ENCODE measurements around the gene ARHGEF7.

DNA sequence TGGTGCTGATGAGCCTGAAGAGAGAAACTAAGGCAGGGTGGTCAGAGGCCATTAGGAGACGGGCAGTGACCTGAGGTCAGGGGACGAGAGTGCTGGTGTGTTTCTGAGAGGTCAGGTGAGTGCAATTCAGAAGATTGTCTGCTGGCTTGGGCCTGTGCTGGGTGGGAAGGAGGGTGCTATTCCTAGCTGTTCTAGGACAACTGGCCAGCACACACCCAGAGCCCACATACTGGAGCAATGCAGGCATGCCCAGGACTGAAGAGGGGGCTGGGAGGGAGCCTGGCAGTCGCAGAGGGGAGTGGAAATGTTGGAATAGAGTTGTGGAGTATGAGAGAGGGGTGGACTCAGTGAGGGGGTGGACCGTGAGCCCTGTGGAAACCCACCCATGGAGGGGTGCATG lies 16.5 kb downstream of the ARHGEF7 start:
- TF ChIP-seq FOXK1 (CRISPR knock-in tag; IDR thresholded peaks at IDR 0.05) (no peak), GRHL2 (CRISPR knock-in tag; IDR thresholded peaks at IDR 0.05; ENCODE audit: insufficient replicate concordance, severe bottlenecking) (no peak), ZNF232 (CRISPR knock-in tag; IDR thresholded peaks at IDR 0.05) (no peak), NR2C2 (CRISPR knock-in tag; IDR thresholded peaks at IDR 0.05) (no peak)
- TF ChIP-seq, protein P1, sequence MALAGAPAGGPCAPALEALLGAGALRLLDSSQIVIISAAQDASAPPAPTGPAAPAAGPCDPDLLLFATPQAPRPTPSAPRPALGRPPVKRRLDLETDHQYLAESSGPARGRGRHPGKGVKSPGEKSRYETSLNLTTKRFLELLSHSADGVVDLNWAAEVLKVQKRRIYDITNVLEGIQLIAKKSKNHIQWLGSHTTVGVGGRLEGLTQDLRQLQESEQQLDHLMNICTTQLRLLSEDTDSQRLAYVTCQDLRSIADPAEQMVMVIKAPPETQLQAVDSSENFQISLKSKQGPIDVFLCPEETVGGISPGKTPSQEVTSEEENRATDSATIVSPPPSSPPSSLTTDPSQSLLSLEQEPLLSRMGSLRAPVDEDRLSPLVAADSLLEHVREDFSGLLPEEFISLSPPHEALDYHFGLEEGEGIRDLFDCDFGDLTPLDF (CRISPR knock-in tag; IDR thresholded peaks at IDR 0.05): no peak
- TF ChIP-seq, protein P2, sequence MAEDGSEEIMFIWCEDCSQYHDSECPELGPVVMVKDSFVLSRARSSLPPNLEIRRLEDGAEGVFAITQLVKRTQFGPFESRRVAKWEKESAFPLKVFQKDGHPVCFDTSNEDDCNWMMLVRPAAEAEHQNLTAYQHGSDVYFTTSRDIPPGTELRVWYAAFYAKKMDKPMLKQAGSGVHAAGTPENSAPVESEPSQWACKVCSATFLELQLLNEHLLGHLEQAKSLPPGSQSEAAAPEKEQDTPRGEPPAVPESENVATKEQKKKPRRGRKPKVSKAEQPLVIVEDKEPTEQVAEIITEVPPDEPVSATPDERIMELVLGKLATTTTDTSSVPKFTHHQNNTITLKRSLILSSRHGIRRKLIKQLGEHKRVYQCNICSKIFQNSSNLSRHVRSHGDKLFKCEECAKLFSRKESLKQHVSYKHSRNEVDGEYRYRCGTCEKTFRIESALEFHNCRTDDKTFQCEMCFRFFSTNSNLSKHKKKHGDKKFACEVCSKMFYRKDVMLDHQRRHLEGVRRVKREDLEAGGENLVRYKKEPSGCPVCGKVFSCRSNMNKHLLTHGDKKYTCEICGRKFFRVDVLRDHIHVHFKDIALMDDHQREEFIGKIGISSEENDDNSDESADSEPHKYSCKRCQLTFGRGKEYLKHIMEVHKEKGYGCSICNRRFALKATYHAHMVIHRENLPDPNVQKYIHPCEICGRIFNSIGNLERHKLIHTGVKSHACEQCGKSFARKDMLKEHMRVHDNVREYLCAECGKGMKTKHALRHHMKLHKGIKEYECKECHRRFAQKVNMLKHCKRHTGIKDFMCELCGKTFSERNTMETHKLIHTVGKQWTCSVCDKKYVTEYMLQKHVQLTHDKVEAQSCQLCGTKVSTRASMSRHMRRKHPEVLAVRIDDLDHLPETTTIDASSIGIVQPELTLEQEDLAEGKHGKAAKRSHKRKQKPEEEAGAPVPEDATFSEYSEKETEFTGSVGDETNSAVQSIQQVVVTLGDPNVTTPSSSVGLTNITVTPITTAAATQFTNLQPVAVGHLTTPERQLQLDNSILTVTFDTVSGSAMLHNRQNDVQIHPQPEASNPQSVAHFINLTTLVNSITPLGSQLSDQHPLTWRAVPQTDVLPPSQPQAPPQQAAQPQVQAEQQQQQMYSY (CRISPR knock-in tag; IDR thresholded peaks at IDR 0.05): no peak
- TF ChIP-seq, protein P3, sequence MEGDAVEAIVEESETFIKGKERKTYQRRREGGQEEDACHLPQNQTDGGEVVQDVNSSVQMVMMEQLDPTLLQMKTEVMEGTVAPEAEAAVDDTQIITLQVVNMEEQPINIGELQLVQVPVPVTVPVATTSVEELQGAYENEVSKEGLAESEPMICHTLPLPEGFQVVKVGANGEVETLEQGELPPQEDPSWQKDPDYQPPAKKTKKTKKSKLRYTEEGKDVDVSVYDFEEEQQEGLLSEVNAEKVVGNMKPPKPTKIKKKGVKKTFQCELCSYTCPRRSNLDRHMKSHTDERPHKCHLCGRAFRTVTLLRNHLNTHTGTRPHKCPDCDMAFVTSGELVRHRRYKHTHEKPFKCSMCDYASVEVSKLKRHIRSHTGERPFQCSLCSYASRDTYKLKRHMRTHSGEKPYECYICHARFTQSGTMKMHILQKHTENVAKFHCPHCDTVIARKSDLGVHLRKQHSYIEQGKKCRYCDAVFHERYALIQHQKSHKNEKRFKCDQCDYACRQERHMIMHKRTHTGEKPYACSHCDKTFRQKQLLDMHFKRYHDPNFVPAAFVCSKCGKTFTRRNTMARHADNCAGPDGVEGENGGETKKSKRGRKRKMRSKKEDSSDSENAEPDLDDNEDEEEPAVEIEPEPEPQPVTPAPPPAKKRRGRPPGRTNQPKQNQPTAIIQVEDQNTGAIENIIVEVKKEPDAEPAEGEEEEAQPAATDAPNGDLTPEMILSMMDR (IDR thresholded peaks at IDR 0.05): no peak
- TF ChIP-seq, protein P4, sequence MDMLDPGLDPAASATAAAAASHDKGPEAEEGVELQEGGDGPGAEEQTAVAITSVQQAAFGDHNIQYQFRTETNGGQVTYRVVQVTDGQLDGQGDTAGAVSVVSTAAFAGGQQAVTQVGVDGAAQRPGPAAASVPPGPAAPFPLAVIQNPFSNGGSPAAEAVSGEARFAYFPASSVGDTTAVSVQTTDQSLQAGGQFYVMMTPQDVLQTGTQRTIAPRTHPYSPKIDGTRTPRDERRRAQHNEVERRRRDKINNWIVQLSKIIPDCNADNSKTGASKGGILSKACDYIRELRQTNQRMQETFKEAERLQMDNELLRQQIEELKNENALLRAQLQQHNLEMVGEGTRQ (CRISPR knock-in tag; IDR thresholded peaks at IDR 0.05): no peak
